ENCODE data around the gene CEP128. TPM values are rescaled to one million over a fixed set of nuclear protein-coding genes. Genes with fewer than 3 reads are reported as not detected.

The CEP128 gene
- total RNA-seq, 2 experiments from 2014 or later, result 16.4 to 17.1 TPM

DNA sequence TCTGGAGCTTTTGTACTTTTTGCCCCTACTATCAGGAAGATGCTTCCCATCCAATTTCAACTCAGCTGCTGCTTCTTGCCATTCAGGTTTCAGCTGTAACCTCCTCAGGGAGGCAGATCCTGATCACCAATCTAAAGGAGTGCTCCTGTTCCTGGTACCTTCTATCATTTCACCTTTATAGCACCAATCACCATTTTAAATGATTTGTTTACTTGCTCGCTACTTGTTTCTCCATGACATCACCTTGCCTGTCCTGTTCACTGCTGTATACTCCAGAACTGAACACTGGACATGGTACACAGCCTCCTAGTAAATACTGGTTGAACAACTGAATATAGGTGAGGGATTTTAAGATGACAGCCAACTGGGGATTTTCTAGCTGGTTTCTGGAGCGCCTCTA is 443.0 kb downstream of the CEP128 start:
- no peaks in the 10 kb centered on the region for H3K9me3 Mint-ChIP-seq

DNA sequence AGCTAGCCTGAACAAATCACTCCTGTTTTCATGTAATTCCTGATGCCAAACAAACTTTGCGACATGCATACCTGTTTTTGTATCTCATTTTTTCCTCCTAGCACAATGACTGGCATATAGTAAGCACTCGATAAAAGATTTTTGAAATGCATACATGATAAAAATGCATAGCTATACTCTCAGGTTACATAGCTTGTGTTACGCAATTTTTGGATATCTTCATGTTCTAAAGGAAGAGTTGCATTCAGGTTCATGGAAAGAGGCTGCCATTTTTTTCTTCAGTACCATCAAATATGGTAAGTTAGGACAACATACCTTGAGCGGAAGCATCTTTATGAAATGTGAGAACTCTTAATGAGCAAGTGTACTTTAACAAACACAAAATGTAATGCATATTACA is 445.4 kb downstream of the CEP128 start:
- Mint-ChIP-seq H3K4me3 (no peak overlapping the region), H3K4me1 (ENCODE audit: low read depth) (peaks cover 2% of the 10 kb centered on the region), H3K27me3 (ENCODE audit: low read depth) (no peaks in the 10 kb centered on the region), H3K9me3 (no peaks in the 10 kb centered on the region), H3K27ac (no peak overlapping the region), H3K36me3 (ENCODE audit: low read depth) (no peaks in the 10 kb centered on the region)
- intact Hi-C loops (cut with micrococcal nuclease), result no loop called here
- no peak for DNase-seq
- CTCF ChIA-PET, result no interaction called here

More for the DNA sequence above, 443.0 kb downstream of the CEP128 start:
- Mint-ChIP-seq H3K36me3 (ENCODE audit: low read depth) (peaks cover 2% of the 10 kb centered on the region), H3K4me3 (no peak overlapping the region), H3K27me3 (ENCODE audit: low read depth) (no peaks in the 10 kb centered on the region), H3K27ac (no peak overlapping the region), H3K4me1 (ENCODE audit: low read depth) (no peaks in the 10 kb centered on the region)
- intact Hi-C loops (cut with micrococcal nuclease), result no loop called here
- DNase-seq, result no peak
- CTCF ChIA-PET, result no interaction called here

DNA sequence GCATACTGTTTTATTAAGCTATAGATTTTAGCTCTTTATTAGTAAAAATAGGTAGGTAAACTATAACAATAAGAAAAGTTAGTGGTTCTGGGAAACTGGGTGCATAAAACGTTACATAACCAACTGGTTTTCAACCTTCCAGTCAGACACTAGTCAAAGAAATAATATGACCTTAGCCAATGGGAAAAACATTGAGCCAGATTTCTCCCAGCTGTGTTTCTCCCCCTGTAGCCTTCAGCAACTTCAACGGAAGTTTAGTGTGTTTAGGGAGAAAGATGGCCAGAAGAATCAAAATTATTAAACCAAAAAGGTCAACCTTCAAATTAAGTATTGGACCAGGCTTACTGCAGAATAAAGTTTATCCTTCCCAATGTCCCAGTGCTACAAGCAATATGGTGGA is 446.8 kb downstream of the CEP128 start:
- CTCF ChIA-PET, result no interaction called here
- no peak for DNase-seq
- H3K27me3 Mint-ChIP-seq (ENCODE audit: low read depth), result no peaks in the 10 kb centered on the region
- no peaks in the 10 kb centered on the region for H3K36me3 Mint-ChIP-seq (ENCODE audit: low read depth)
- intact Hi-C loops (cut with micrococcal nuclease), result no loop called here
- no peaks in the 10 kb centered on the region for H3K9me3 Mint-ChIP-seq
- H3K4me3 Mint-ChIP-seq, result no peak overlapping the region
- no peak overlapping the region for H3K27ac Mint-ChIP-seq
- peaks cover 2% of the 10 kb centered on the region for H3K4me1 Mint-ChIP-seq (ENCODE audit: low read depth)

DNA sequence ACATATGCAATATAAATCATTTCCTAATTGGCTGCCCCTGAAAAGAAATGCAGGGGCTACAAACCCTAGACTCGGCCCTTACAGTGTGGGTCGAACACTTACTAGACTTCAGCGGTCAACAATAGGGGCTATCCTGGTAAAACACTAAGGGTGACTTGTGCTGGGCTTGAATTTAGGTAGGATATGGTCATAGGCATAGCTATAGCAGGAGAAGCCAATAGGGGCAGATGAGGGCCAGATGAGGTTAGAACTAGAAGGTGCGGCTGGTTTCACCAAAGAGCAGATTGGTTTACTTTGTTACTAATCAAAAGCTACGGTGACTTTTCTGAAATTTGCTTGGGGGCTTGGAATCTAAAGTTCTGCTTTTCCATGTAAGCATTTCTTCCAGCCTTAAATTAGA is 447.9 kb downstream of the CEP128 start:
- CTCF ChIA-PET, result interaction anchor here (0.6 kb wide), 1 partner anchor 922 kb away, joined by 3 read pairs; no protein-coding TSS in a partner anchor
- Mint-ChIP-seq H3K4me1 (ENCODE audit: low read depth) (peaks cover 2% of the 10 kb centered on the region), H3K27me3 (ENCODE audit: low read depth) (no peaks in the 10 kb centered on the region), H3K9me3 (no peaks in the 10 kb centered on the region), H3K4me3 (no peak overlapping the region), H3K36me3 (ENCODE audit: low read depth) (no peaks in the 10 kb centered on the region), H3K27ac (no peak overlapping the region)
- no peak for DNase-seq
- intact Hi-C loops (cut with micrococcal nuclease), result no loop called here

DNA sequence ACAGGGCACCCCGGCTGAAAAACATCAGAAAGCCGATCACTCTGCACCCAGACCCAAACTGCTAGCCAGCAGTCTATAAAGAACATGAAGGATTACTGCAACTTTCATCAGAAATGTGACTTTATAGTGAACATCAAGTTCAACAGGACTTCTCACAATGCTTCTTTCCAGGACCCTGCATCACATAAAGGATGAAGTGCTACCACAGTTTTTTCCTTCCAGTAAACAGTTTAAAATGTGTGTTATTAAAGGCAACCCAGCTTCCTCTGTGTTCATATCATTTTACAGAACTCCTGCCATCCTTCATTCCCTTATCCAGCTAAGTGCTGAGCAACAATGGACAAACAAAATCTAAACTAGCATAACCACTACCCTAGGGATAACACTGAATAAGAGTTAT is 449.9 kb downstream of the CEP128 start:
- H3K36me3 Mint-ChIP-seq (ENCODE audit: low read depth), result peaks cover 2% of the 10 kb centered on the region
- H3K27me3 Mint-ChIP-seq (ENCODE audit: low read depth), result peaks cover 4% of the 10 kb centered on the region
- peaks cover 2% of the 10 kb centered on the region for H3K4me1 Mint-ChIP-seq (ENCODE audit: low read depth)
- DNase-seq, result no peak
- CTCF ChIA-PET, result interaction anchor here (0.6 kb wide), 1 partner anchor 81 kb away, joined by 3 read pairs; no protein-coding TSS in a partner anchor
- intact Hi-C loops (cut with micrococcal nuclease), result no loop called here
- H3K27ac Mint-ChIP-seq, result no peak overlapping the region
- H3K9me3 Mint-ChIP-seq, result no peaks in the 10 kb centered on the region
- no peak overlapping the region for H3K4me3 Mint-ChIP-seq

DNA sequence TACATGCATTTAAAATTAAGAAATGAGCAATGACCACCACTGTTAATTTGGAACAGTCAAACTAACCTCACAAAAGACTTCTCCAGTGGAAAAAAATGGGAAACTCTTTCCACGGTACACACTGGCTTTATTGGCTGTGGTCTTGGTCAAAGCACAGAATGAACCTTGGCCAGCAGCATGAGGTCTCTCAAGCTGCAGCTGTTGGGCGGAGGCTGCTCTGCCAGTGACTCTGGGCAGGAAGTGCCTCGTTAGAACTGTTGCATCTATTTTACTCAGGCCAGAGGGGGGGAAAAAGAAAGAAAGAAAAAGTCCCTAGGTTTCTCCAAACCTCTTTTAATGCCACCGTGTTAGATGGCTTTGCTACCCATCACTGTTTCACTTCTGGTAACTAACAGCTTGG is 450.4 kb downstream of the CEP128 start:
- H3K27ac Mint-ChIP-seq, result no peak overlapping the region

DNA sequence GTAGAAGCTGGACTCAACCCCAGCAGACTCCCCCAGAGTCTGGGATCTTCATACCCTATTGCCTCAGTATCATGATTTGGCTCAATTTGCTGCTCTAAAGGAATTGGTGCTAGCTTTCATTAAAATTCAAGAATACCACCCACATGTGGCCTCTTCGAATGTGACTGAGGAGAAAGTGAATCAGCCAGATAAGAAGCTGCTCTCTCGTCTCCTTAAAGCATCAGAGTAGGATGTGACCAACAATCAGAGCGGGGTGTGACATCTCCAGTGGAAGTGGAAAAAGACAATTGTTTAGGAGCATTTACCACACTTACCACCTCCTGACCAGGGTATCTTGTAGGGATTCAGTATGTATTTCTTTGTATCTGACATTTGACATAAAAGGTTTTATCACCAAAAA is 452.0 kb downstream of the CEP128 start:
- Mint-ChIP-seq H3K9me3 (no peaks in the 10 kb centered on the region), H3K27me3 (ENCODE audit: low read depth) (peaks cover 4% of the 10 kb centered on the region), H3K27ac (no peak overlapping the region), H3K36me3 (ENCODE audit: low read depth) (peaks cover 2% of the 10 kb centered on the region), H3K4me3 (no peak overlapping the region), H3K4me1 (ENCODE audit: low read depth) (peaks cover 2% of the 10 kb centered on the region)
- no peak for DNase-seq
- intact Hi-C loops (cut with micrococcal nuclease), result no loop called here
- CTCF ChIA-PET, result no interaction called here

More for the DNA sequence above, 450.4 kb downstream of the CEP128 start:
- CTCF ChIA-PET, result interaction anchor here (0.6 kb wide), 1 partner anchor 82 kb away, joined by 3 read pairs; no protein-coding TSS in a partner anchor
- no peak overlapping the region for H3K4me3 Mint-ChIP-seq
- no peaks in the 10 kb centered on the region for H3K9me3 Mint-ChIP-seq
- intact Hi-C loops (cut with micrococcal nuclease), result no loop called here
- peak; percentile 6 for DNase-seq
- peaks cover 2% of the 10 kb centered on the region for H3K36me3 Mint-ChIP-seq (ENCODE audit: low read depth)
- peaks cover 2% of the 10 kb centered on the region for H3K4me1 Mint-ChIP-seq (ENCODE audit: low read depth)
- peaks cover 4% of the 10 kb centered on the region for H3K27me3 Mint-ChIP-seq (ENCODE audit: low read depth)

DNA sequence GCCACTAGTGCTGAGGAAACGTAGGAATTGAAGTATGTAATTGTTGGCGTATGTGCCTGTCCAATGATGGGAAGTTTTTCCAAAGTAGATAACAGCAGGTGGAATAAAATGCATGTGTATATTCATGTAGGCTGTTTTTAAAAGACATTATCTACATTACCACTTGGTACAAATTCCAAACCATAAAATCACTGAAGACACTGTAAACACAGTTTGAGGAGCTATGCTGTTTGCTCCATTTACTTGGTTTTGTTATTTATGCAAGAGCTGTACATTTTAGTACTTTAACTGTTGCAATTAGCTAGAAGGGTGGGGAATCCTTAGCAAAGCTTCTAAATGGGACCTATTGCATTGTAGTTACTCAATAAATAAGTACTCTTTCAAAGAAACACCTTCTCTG is 455.8 kb downstream of the CEP128 start:
- Mint-ChIP-seq H3K36me3 (ENCODE audit: low read depth) (peaks cover 2% of the 10 kb centered on the region), H3K27ac (no peak overlapping the region), H3K9me3 (no peaks in the 10 kb centered on the region), H3K4me1 (ENCODE audit: low read depth) (no peaks in the 10 kb centered on the region), H3K4me3 (no peak overlapping the region), H3K27me3 (ENCODE audit: low read depth) (peaks cover 4% of the 10 kb centered on the region)
- intact Hi-C loops (cut with micrococcal nuclease), result no loop called here
- no peak for DNase-seq
- CTCF ChIA-PET, result no interaction called here

DNA sequence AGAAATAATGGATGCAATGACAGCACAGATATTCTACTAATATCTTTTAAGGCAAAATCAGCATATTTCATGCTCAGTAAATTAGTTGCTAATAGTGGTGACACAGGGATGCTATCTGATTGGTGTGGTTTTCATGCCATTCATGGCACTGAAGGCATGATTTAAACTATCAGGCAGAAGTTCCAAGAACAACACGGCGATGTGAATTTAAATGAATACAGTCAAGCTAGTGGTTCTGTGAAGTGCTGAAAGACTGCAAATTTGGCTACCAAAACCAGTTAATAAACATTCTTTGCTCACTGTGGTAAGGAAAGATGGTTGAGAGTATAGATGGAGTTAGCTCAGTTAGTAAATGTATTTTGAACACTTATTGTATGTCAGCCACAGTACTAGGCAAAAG is 458.2 kb downstream of the CEP128 start:
- H3K4me1 Mint-ChIP-seq (ENCODE audit: low read depth), result no peaks in the 10 kb centered on the region
- no peak for DNase-seq
- H3K27ac Mint-ChIP-seq, result no peak overlapping the region
- CTCF ChIA-PET, result no interaction called here
- H3K36me3 Mint-ChIP-seq (ENCODE audit: low read depth), result peaks cover 2% of the 10 kb centered on the region
- intact Hi-C loops (cut with micrococcal nuclease), result no loop called here
- no peaks in the 10 kb centered on the region for H3K9me3 Mint-ChIP-seq
- H3K4me3 Mint-ChIP-seq, result no peak overlapping the region
- H3K27me3 Mint-ChIP-seq (ENCODE audit: low read depth), result peaks cover 4% of the 10 kb centered on the region

DNA sequence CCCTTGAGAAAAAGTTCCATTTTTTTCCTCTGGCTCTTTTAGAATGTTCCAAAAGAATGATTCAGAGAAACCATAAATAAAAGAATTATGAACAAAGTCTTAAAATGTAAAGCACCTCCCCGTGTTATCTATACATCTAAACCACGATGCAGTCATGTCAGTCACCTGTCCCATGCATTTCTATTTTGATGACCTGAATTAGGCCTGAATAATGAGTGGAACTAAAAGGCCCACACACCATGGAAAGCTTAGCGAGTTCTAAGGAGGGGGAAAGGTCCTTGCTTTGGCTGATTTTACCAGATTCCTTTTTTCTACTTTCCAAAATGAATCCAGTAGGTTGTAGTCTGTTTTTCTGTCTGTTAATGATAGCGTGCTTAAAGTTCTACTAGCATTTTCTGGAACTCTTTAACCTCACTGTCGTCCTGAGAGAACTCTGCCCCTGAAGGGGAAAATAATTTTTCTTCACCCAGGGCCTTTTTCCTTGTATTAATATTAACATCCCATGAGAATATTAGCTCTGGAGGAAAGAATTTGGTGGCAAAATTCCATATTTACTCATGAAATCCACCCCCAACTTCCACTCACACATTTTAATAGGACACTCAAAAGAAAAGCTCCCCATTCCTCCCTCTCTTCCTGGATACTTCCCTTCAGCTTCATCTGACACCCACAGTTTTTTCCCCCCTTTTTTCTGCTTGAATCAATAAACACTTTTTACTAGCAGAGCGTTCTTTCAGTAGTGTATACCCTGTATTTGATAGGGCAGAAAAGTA is 464.0 kb downstream of the CEP128 start:
- Mint-ChIP-seq H3K27ac (no peak overlapping the region), H3K27me3 (ENCODE audit: low read depth) (no peaks in the 10 kb centered on the region), H3K36me3 (ENCODE audit: low read depth) (peaks cover 5% of the 10 kb centered on the region), H3K4me3 (no peak overlapping the region), H3K9me3 (peaks cover 6% of the 10 kb centered on the region), H3K4me1 (ENCODE audit: low read depth) (no peaks in the 10 kb centered on the region)
- no peak for DNase-seq
- CTCF ChIA-PET, result interaction anchor here (0.6 kb wide), 1 partner anchor 828 kb away, joined by 3 read pairs; no protein-coding TSS in a partner anchor
- intact Hi-C loops (cut with micrococcal nuclease), result no loop called here

DNA sequence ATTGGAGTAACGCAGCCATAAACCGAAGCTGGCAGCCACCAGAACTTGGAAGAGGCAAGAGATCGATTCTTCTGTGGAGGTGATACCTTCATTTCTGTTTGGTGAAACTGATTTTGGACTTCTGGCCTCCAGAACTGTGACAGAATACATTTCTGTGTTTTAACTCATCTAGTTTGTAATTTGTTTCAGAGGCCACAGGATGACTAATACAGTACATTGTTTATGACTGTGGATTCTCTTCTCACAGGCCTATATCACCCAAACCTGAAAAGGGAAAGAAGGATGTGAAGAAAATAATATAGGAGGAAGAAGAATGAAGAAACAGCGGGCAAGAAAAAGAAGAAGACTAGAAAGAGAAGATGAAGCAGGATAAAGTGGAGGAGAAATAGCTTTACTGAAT is 466.5 kb downstream of the CEP128 start:
- Mint-ChIP-seq H3K36me3 (ENCODE audit: low read depth) (peaks cover 5% of the 10 kb centered on the region), H3K4me3 (no peak overlapping the region), H3K9me3 (peaks cover 8% of the 10 kb centered on the region)

DNA sequence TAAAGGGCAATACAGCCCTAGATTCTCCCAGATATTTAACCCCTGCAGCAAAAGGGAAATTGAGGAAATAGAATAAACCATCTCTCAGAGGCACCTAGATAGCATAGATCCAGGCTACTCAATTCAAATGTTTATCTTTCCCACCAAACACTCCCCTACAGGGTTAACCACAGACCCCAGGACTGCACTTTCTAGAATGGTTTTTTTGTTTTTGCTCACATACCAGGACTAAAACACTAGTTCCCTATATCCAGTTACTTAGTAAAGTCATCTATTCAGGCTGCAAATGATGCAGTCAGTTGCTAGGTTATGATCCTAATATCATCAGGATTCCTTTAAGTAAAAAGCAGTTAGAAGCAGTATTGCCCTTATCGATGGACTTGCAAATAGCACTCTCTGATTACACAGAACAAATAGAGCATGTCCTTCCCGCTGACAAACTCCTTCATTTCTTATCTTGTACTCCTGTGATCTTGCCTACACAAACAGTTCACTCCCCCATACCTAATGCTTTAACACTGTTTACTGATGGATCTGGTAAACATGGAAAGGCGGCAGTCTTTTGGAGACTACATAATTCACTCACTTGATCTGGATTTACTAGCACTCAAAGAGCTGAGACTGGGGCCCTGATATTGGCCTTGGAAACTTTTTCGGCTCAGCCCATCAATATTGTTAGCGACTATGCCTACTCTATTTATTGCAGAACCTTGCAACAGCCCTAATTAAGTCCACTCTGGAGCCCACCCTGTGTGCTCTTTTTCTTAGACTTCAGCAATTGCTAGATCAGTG is 473.0 kb downstream of the CEP128 start:
- Mint-ChIP-seq H3K4me1 (ENCODE audit: low read depth) (no peaks in the 10 kb centered on the region), H3K4me3 (no peak overlapping the region), H3K9me3 (peaks cover 9% of the 10 kb centered on the region), H3K27ac (no peak overlapping the region), H3K36me3 (ENCODE audit: low read depth) (no peaks in the 10 kb centered on the region), H3K27me3 (ENCODE audit: low read depth) (no peaks in the 10 kb centered on the region)
- CTCF ChIA-PET, result interaction anchor here (0.5 kb wide), 1 partner anchor 425 kb away, joined by 3 read pairs; no protein-coding TSS in a partner anchor
- DNase-seq, result no peak
- intact Hi-C loops (cut with micrococcal nuclease), result no loop called here

More for the DNA sequence above, 466.5 kb downstream of the CEP128 start:
- no peaks in the 10 kb centered on the region for H3K27me3 Mint-ChIP-seq (ENCODE audit: low read depth)
- no peaks in the 10 kb centered on the region for H3K4me1 Mint-ChIP-seq (ENCODE audit: low read depth)
- intact Hi-C loops (cut with micrococcal nuclease), result no loop called here
- CTCF ChIA-PET, result no interaction called here
- no peak for DNase-seq
- H3K27ac Mint-ChIP-seq, result no peak overlapping the region
